ENCODE results near the gene PPP1R17.

- TF ChIP-seq CTCF (IDR thresholded peaks at IDR 0.05; ENCODE audit: extremely low read depth in 1 of 2, insufficient read depth in 1 of 2, low read depth in 1 of 2, low read length in 2 of 2) = no peak
- no peak for TF ChIP-seq MAX (IDR thresholded peaks at IDR 0.05; ENCODE audit: insufficient read depth, insufficient read length)
- TF ChIP-seq POLR2A (IDR thresholded peaks at IDR 0.05; ENCODE audit: low read depth, low read length) = no peak
- no peak for TF ChIP-seq EZH2 (IDR thresholded peaks at IDR 0.05; ENCODE audit: borderline replicate concordance, low read depth, low read length, severe bottlenecking)
- TF ChIP-seq POLR2AphosphoS5 (IDR thresholded peaks at IDR 0.05; ENCODE audit: insufficient read depth, low read depth, low read length) = no peak
- TF ChIP-seq JUN (IDR thresholded peaks at IDR 0.05; ENCODE audit: borderline replicate concordance, insufficient read depth, insufficient read length, low read depth) = no peak
- TF ChIP-seq MYC (IDR thresholded peaks at IDR 0.05; ENCODE audit: low read depth, low read length) = no peak
- TF ChIP-seq FOS (IDR thresholded peaks at IDR 0.05; ENCODE audit: borderline replicate concordance, insufficient read depth, low read length) = no peak
Observed at GRCh38 chr7:31651234-31652062, 35.6 kb upstream of the PPP1R17 start.
